Measurements from ENCODE around the gene GRIN2B.

Gene GRIN2B

GRCh38 chr12:13956060-13956590, 25.3 kb downstream of the GRIN2B start:
- no peak for DNase-seq (ENCODE audit: low read depth)

GRCh38 chr12:13952096-13952495, 29.3 kb downstream of the GRIN2B start:
- DNase-seq (ENCODE audit: low read depth) = no peak

- no peak for DNase-seq (ENCODE audit: low read depth)
Observed at GRCh38 chr12:13950502-13950901, 30.9 kb downstream of the GRIN2B start.

- no peak for DNase-seq (ENCODE audit: low read depth)
Observed at GRCh38 chr12:13948621-13949020, 32.8 kb downstream of the GRIN2B start.

- DNase-seq (ENCODE audit: low read depth) = no peak
Observed at GRCh38 chr12:13947276-13947946, 34.0 kb downstream of the GRIN2B start.

- DNase-seq (ENCODE audit: low read depth) = no peak
Observed at GRCh38 chr12:13945641-13946040, 35.8 kb downstream of the GRIN2B start.

GRCh38 chr12:13945236-13945635, 36.2 kb downstream of the GRIN2B start:
- no peak for DNase-seq (ENCODE audit: low read depth)

GRCh38 chr12:13942826-13943225, 38.6 kb downstream of the GRIN2B start:
- DNase-seq (ENCODE audit: low read depth) = no peak

GRCh38 chr12:13941258-13942249, 39.8 kb downstream of the GRIN2B start:
- DNase-seq (ENCODE audit: low read depth) = no peak

- DNase-seq (ENCODE audit: low read depth) = no peak
Observed at GRCh38 chr12:13940335-13940865, 41.0 kb downstream of the GRIN2B start.

GRCh38 chr12:13937735-13938134, 43.7 kb downstream of the GRIN2B start:
- no peak for DNase-seq (ENCODE audit: low read depth)

GRCh38 chr12:13935169-13935568, 46.2 kb downstream of the GRIN2B start:
- no peak for DNase-seq (ENCODE audit: low read depth)

Measured in activated T-helper 1 cell treated with Interleukin-2 at 50 U/mL for 16 hours (primary cell).